ENCODE measurements around the gene PKP2.

DNA sequence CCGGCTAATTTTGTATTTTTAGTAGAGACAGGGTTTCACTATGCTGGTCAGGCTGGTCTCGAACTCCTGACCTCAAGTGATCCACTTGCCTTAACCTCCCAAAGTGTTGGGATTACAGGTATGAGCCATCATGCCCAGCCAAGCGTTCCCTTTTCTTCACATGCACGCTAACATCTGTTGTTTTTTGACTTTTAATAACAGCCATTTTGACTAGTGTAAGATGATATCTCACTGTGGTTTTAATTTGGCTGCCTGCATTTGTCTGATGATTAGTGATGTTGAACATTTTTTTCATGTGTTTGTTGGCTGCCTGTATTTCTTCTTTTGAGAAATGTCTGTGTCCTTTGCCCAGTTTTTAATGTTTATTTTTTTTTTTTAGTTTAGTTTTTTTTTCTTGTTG, 130.7 kb downstream of the PKP2 start:
- TF ChIP-seq, protein P1, sequence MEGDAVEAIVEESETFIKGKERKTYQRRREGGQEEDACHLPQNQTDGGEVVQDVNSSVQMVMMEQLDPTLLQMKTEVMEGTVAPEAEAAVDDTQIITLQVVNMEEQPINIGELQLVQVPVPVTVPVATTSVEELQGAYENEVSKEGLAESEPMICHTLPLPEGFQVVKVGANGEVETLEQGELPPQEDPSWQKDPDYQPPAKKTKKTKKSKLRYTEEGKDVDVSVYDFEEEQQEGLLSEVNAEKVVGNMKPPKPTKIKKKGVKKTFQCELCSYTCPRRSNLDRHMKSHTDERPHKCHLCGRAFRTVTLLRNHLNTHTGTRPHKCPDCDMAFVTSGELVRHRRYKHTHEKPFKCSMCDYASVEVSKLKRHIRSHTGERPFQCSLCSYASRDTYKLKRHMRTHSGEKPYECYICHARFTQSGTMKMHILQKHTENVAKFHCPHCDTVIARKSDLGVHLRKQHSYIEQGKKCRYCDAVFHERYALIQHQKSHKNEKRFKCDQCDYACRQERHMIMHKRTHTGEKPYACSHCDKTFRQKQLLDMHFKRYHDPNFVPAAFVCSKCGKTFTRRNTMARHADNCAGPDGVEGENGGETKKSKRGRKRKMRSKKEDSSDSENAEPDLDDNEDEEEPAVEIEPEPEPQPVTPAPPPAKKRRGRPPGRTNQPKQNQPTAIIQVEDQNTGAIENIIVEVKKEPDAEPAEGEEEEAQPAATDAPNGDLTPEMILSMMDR (conservative IDR thresholded peaks at IDR 0.05; ENCODE audit: low read length) = no peak
- TF ChIP-seq EZH2phosphoT487 (IDR thresholded peaks at IDR 0.05; ENCODE audit: borderline replicate concordance, low read depth, low read length) = no peak

Data from OCI-LY7 (cell line).